Measurements from ENCODE around the gene TGIF1.

The TGIF1 gene

DNA sequence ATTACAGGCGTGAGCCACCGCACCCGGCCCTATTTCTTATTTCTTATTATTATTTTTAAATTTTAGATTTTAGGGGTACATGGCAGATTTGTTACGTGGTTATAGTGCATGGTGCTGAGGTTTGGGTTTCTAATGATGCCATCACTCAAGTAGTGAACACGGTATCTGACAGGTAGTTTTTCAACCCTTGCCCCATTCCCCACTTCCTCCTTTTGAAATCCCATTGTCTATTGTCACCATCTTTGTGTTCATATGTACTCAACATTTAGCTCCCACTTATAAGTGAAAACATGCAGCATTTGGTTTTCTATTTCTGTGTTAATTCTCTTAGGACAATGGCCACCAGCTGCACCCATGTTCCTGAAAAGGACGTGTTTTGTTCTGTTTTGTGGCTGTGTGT lies 39.5 kb downstream of the TGIF1 start:
- no peak for DNase-seq

DNA sequence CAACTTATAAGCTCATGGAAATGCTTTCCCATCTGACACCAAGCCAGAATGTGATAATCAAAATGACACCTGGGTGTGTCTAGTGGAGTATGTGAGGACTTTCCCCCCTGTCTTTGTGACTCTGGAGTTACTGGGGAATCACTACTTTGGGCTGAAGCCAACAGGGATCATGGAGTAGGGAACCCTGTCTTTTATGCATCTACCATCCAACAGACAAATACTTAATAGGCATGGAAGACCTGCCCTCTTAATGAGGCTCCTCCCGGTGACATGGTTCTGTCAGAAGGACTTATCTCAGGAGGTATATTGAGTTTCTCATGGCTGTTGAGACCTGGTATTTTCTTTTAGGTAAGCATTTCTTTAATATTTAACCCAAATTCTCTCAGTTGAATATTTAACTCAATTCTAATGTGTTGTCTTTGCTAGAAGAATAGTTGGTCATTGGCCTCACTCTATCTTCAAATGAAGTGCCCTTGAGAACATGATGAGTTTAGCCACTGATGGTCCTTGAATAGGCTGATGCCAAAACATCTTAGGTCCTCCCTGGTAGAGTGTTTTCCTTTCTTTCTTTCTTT lies 42.1 kb downstream of the TGIF1 start:
- DNase-seq = no peak

DNA sequence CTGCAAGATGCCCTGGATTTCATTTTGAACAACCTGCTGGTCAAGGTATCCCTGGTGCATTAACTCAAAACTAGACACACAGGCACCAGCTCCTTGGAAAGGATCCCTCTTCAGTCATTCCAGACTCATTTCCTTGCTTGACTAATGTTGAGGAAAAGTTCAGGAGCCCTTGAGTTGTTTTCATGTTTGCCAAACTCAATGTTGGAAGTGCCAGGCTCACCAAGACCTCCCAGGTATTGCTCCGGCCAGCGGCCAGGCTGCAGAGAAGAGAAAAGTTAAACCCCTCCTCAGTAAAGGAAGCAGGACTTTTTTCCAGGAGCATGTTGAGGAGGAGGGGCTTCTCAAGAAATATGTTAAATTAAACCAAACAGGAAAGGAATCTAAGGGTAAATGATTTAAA lies 42.7 kb downstream of the TGIF1 start:
- no peak for DNase-seq

DNA sequence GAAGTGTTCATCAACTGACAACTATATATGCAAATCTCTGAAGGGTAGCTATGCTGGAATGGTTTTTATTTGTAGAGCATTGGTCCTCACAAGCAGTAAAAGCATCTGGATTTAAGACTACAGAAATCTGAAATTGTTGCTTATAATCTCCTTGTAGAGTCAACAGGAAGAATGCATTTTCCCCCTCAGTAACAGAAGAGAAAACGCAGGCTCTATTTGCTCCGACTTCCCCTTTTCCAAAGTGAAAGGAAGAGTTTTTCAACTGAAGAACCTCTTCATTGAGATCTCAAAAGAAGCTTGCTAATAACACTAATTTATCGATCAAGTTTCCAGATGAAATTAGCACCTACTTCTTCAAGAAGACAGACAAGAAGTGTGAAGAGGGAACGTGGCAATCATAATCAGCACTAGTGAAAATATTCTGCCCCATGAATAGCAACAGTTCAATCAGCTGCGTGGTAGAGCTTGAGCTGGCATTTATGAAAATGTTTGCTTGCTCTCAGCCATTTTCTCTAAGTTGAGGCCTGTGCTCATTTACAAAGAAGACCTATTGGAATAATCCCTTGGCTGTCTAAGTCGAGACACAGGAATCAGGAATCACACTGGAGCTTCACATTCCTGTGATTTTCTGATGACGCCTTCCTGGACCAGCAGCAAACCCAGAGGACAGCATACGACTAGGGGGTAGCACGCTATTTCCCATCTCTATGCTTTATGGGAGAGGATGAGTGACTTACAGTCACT lies 43.7 kb downstream of the TGIF1 start:
- no peak for DNase-seq

DNA sequence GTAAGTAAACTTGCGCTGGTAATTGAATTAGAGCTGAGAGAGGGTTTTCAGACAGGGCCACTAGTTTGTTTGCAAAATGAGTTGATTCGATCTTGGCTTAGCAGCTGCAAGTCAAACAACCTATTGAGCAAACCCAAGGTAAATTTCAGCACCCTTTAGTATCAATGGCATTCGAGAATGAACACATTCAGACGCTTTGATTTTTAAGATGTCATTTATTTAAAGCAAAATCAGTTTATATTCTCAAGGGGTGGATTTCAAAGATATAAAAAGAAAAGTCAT lies 44.2 kb downstream of the TGIF1 start:
- no peak for DNase-seq

DNA sequence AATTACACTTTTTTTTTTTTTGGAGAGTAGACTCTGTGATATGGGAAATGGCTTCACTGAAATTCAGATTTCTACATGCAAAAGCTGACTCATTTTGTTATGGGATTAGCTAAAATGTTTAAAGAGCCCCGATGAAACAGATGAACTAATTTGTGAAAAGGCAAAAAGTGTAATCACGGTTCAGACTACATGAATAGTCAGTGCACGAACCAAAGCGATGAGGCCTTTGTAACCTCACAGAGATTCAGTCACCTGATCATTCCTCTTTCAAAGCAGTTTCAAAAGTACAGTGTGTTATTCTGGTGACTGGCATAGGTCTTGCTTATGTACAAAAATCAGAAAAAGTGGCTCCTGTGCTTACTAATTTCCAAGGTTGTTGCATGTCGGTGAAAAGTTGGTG lies 44.6 kb downstream of the TGIF1 start:
- DNase-seq = no peak

DNA sequence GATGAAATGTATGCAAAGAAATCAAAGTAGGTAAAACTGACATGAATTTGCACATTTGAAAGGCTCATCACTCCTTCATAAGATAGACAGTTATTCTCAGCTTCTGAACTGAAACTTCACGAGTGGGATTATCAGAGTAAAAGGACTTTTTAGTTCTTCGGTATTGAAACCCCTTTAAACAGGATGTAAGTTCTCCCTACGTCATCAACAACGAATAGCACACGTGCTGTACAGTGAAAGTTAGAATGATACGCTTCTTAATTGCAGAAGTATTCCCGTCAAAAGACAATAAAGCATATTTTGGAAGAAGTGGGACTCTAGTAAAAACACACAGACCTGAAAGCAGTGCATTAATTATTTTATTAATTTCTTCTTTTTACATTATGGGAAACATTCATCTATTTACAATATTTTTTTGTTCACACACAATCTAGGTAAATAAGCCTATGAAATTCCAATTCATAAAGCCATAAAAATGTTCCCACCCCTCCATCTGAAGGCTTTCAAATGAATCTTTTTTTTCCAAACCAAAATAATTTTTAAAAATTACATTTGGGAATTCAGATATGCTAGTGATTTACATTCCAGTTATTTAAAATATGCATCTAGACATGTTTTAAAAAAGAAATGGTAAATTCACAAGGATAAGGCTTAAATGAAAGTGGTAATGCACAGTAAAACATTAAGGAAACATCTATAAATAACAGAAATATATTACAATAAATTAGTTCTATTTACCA lies 45.9 kb downstream of the TGIF1 start:
- DNase-seq = no peak

DNA sequence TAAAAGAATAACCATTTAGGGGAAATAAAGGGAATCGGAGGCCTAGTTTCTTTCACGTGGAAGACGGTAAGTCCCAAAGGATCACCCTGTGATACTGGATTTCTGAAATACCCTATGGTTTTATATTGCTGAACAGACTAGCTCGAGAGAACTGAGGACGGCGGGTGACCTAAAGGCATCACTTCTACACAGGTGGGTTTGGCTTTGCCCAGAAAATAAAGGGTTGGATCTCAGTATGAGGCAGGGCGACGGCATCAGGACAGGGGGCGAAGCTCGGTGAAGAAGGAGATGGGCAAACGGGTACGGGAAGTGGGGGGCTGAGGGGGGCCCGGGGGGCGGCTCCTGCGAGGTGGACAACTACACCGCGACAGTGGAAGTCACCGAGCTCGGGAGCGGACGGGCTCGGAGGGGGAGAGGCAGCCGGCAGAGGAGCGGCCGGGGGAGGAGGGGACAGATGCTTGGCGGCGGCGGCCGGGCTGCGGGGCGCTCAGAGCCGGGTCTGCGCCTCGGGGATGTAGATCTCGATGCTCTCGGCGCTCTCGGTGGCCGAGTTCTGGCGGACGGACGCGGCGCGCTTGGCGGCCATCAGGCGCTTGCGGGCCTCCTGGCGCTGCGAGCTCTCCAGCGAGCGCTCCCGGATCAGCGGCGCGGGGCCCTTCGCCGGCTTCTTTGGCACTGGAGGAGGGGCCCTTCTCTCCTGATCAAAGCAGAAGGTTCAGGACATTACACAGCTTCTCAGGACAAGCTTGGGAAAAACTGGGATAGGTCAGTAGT lies 48.9 kb downstream of the TGIF1 start:
- peak; percentile 42 for DNase-seq

DNA sequence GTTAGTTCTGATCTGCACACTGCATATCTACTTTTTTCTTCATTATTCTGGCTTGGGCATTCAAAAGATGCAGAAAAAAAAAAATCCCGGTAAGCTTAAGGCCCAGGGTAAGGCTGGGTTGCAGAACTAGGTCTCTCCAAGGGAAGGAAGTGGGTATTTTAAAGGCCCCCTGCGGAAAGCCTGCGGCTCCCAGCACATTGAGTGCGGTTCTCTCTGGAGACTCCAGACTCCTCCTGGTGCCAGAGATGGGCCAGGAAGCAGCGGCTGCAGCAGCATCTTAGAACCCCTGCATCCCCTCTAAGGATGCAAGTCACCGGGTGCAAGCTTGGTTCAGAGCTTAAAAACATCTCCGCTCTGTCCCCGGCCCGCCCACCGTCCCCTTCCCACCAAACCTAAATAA lies 49.5 kb downstream of the TGIF1 start:
- no peak for DNase-seq

DNA sequence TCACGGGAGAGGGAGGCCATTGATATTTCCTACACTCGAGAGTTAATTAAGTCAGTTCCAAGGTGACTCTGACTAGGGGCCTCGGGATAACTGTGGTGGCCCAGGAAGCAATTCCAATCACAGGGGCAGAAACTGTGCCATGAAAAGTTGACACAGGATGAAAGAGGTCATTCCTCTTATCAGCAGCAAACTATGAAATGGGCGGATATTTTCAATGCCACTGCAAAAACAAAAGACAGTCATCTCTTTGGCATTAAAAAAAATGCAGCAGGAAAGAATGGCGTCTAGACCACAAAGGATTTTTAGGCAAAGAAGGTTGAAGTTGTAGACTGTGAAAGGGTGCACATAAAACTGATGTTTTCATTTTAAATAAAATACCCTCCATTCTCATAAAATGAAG lies 50.0 kb downstream of the TGIF1 start:
- DNase-seq = no peak

DNA sequence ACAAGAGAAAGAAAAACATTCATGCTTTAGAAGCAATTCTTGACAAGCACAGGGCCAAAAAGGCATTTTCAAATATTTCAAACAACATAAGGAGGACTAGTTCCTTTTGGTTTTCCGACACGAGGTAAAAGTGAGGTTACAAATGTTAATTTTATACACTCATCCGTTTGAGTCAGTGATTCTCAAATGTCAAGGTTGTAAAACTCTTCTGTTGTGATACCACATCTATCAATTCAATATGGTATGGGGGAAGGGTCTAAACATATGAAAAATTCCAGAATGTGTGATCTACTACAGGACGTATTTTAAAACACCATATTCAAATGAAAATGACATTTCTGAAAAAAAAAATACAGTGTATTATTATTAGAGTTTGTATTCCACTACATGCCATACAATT lies 52.7 kb downstream of the TGIF1 start:
- DNase-seq = no peak

DNA sequence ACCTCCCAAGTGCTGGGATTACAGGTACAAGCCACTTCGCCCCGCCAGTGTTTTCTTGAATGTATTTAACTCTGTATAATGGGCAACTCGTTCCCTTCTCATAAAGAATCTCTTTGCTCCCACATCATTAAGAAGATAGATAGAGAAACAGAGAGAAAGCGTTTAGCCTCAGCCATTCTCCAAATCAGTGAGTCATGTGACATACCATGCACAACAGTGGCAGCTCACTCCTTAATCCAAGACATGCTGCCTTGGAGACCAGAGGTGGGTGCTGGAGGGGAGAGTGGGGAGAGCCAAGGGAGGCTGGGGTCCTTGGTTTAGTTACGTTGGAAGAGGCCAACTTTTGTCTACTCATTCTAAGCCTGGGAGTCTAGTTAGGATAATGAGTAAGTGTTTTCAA lies 54.7 kb downstream of the TGIF1 start:
- DNase-seq = no peak

DNA sequence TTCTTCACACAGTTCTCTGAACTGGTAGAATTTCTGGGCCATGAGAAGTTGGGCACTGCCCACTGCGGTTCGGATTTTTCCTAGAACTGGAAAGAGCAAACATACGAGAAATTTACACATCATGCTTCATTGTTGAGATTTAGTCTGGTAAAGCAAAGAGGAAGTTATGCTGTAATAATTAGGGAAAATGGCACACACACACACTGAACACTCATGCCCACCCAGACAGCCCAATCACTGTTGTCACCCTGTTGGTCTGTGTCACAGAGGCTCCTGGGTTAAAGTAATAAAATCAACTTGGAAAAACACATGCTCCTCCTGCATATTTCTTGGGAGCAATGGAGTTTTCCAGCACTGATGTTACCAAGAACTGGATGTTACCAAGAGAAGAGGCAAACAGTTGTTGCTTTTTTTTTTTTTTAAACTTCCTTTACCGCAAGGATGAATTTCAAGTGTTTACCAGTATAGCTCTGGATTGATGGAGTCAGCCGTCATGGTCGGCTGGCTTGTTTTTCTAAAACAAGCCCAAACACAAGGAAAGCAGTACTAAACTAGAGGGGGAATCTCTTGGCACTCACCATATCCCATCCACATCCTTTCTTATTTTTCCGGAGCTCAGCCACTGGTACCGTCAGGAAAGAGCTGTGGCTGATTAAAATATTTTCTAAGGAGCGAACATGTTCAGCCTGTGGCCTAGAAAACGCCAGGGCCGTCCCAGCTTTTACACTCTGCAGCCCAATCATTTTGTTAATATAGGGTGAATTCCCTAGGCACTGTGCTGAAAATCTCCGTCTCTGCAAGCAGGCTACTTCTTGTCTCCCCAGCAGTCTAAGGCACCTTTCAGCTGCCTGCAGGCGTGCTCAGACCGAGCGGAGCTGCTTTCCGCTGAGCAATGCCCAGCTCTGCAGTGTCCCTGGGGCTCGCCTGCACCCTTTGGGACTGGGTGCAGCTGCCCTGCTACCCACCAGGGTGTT lies 58.9 kb downstream of the TGIF1 start:
- DNase-seq = no peak

Measured in fibroblast of skin of right quadriceps (primary cell).